GM21825 (cell line): ENCODE measurements around the gene KSR2.

ENCODE experiments used
- ATAC-seq: cut with Tn5 transposase; IDR thresholded peaks from one replicate; pipeline ENCODE4 v1.9.1; 2021; ENCODE audit warnings: mild to moderate bottlenecking, moderate library complexity; ENCODE audit not compliant: unreplicated experiment

Gene KSR2

GRCh38 chr12:117589021-117589420 lies 379.8 kb downstream of the KSR2 start:
- ATAC-seq = no peak

- no peak for ATAC-seq
Observed at GRCh38 chr12:117587631-117588287, 381.0 kb downstream of the KSR2 start.

GRCh38 chr12:117583677-117584225 lies 385.0 kb downstream of the KSR2 start:
- no peak for ATAC-seq

GRCh38 chr12:117583092-117583491 lies 385.7 kb downstream of the KSR2 start:
- ATAC-seq = no peak

- no peak for ATAC-seq
Observed at GRCh38 chr12:117582135-117582784, 386.5 kb downstream of the KSR2 start.

- ATAC-seq = no peak
Observed at GRCh38 chr12:117580718-117581062, 388.1 kb downstream of the KSR2 start.

GRCh38 chr12:117580015-117580717 lies 388.6 kb downstream of the KSR2 start:
- no peak for ATAC-seq

GRCh38 chr12:117577122-117577657 lies 391.6 kb downstream of the KSR2 start:
- ATAC-seq = no peak

- no peak for ATAC-seq
Observed at GRCh38 chr12:117576053-117576452, 392.7 kb downstream of the KSR2 start.

GRCh38 chr12:117574655-117575054 lies 394.1 kb downstream of the KSR2 start:
- no peak for ATAC-seq

GRCh38 chr12:117572755-117573154 lies 396.0 kb downstream of the KSR2 start:
- no peak for ATAC-seq

- no peak for ATAC-seq
Observed at GRCh38 chr12:117571321-117571720, 397.5 kb downstream of the KSR2 start.

- no peak for ATAC-seq
Observed at GRCh38 chr12:117570608-117571007, 398.2 kb downstream of the KSR2 start.

GRCh38 chr12:117567644-117568216 lies 401.1 kb downstream of the KSR2 start:
- ATAC-seq = no peak

GRCh38 chr12:117564881-117565280 lies 403.9 kb downstream of the KSR2 start:
- ATAC-seq = no peak

- no peak for ATAC-seq
Observed at GRCh38 chr12:117563706-117564105, 405.1 kb downstream of the KSR2 start.

- no peak for ATAC-seq
Observed at GRCh38 chr12:117563007-117563406, 405.8 kb downstream of the KSR2 start.

- no peak for ATAC-seq
Observed at GRCh38 chr12:117561990-117562389, 406.8 kb downstream of the KSR2 start.

GRCh38 chr12:117559978-117560377 lies 408.8 kb downstream of the KSR2 start:
- no peak for ATAC-seq

GRCh38 chr12:117555889-117556288 lies 412.9 kb downstream of the KSR2 start:
- no peak for ATAC-seq

GRCh38 chr12:117552971-117553370 lies 415.8 kb downstream of the KSR2 start:
- no peak for ATAC-seq
